ENCODE measurements around the gene USP40. TPM values are rescaled to one million over a fixed set of nuclear protein-coding genes. Genes with fewer than 3 reads are reported as not detected.

Gene USP40
- total RNA-seq, 4 donors from 2014 or later, result 30.7 to 113 (median 41.3) TPM

DNA sequence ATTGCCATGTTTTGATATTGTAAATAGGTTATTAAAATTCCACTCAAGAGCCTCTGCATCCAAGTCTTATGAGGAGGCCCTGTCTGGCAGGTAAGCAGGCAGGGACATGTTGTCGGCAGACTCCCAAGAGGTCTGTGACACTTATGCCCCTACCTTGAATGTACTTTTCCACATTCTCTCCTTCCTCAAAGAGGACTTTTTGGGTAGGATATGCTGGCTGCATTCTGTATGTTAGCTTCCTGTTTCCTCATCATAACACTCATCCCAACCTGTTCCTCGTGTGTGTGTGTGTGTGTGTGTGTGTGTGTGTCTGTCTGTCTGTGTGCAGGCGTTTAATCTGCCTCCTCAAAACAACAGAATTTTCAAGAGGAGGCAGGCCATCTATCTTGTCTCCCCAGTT lies 75.3 kb downstream of the USP40 start:
- no peaks in the 10 kb centered on the region for H3K4me1 ChIP-seq
- no peak for DNase-seq
- intact Hi-C loops (cut with DNase I; ENCODE audit: low total_unique reads) (no loop called here), in situ Hi-C loops (cut with MboI; ENCODE audit: low pct_ligation_motif_present in 1 of 4, low pct_unique_long_range_greater_than_20kb in 1 of 4, low sequenced_read_pairs in 3 of 4) (no loop called here)
- peaks cover 0 to 23% (median 4%) of the 10 kb centered on the region in 4 donors for H3K36me3 ChIP-seq
- no peak overlapping the region for H3K4me3 ChIP-seq
- 80 to 84% methylated on average over 1 to 3 of the region's 3 CpGs for WGBS, 2 donors (ENCODE audit: low coverage in 1 of 2)
- H3K27ac ChIP-seq, result no peak overlapping the region
- no peaks in the 10 kb centered on the region for H3K27me3 ChIP-seq
- TF ChIP-seq, protein P1, sequence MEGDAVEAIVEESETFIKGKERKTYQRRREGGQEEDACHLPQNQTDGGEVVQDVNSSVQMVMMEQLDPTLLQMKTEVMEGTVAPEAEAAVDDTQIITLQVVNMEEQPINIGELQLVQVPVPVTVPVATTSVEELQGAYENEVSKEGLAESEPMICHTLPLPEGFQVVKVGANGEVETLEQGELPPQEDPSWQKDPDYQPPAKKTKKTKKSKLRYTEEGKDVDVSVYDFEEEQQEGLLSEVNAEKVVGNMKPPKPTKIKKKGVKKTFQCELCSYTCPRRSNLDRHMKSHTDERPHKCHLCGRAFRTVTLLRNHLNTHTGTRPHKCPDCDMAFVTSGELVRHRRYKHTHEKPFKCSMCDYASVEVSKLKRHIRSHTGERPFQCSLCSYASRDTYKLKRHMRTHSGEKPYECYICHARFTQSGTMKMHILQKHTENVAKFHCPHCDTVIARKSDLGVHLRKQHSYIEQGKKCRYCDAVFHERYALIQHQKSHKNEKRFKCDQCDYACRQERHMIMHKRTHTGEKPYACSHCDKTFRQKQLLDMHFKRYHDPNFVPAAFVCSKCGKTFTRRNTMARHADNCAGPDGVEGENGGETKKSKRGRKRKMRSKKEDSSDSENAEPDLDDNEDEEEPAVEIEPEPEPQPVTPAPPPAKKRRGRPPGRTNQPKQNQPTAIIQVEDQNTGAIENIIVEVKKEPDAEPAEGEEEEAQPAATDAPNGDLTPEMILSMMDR (IDR thresholded peaks at IDR 0.05), result no peak
- TF ChIP-seq POLR2AphosphoS5 (IDR thresholded peaks at IDR 0.05) (no peak), EP300 (IDR thresholded peaks at IDR 0.05; ENCODE audit: low read depth) (no peak), POLR2A (IDR thresholded peaks at IDR 0.05) (no peak)
- H3K9me3 ChIP-seq, result no peaks in the 10 kb centered on the region

DNA sequence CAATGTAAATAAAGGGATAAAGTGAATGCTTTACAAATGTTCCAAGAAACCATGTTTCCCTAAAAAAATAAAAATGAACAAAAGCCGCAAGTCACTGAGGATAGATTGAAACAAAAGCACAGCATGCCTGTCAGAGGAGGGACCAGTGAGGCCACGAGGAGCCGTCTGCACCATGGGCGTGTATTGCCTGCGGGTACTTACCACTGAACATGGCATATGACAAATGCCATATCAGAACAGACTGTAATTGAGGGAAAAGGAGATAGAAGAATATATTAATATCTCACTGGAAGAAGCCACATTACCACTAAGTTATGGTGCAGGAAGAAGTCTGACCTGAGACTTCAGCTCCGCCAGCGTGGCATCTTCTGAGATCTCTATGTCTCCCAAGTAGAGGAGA lies 75.8 kb downstream of the USP40 start:
- no peaks in the 10 kb centered on the region for H3K9me3 ChIP-seq
- in situ Hi-C loops (cut with MboI; ENCODE audit: low pct_ligation_motif_present in 1 of 4, low pct_unique_long_range_greater_than_20kb in 1 of 4, low sequenced_read_pairs in 3 of 4), result no loop called here
- no peaks in the 10 kb centered on the region for H3K4me1 ChIP-seq
- H3K27me3 ChIP-seq, result no peaks in the 10 kb centered on the region
- H3K27ac ChIP-seq, result no peak overlapping the region
- intact Hi-C loops (cut with DNase I; ENCODE audit: low total_unique reads), result no loop called here
- DNase-seq, result no peak
- TF ChIP-seq POLR2A (IDR thresholded peaks at IDR 0.05) (no peak), POLR2AphosphoS5 (IDR thresholded peaks at IDR 0.05) (no peak), EP300 (IDR thresholded peaks at IDR 0.05; ENCODE audit: low read depth) (no peak)
- TF ChIP-seq, protein P1 (IDR thresholded peaks at IDR 0.05), result no peak
- 91 to 93% methylated on average over 6 to 7 of the region's 7 CpGs for WGBS, 2 donors (ENCODE audit: low coverage in 1 of 2)
- no peak overlapping the region for H3K4me3 ChIP-seq
- H3K36me3 ChIP-seq, result peaks cover 0 to 25% (median 4%) of the 10 kb centered on the region in 4 donors

DNA sequence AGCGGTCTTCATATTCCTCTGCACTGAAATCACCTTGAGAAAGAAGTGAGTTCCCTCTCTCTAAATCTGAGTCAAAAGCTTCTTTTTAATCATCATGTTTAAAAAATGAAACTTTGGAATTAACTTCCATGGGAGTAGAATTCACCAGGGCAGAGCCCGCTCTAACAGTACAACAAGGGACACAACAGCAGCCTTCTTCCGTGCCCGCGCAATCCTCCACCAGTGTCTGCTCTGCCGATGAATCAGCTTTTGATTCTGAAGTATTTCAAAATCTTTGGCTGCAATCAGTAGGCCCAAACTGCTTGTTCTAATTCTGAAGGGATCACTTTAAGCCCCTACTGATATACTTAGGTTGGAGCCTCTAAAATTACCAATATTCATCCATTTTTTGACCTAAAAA lies 76.9 kb downstream of the USP40 start:
- in situ Hi-C loops (cut with MboI; ENCODE audit: low pct_ligation_motif_present in 1 of 4, low pct_unique_long_range_greater_than_20kb in 1 of 4, low sequenced_read_pairs in 3 of 4), result no loop called here
- Histone ChIP-seq H3K36me3 (peaks cover 0 to 36% (median 9%) of the 10 kb centered on the region in 4 donors), H3K4me3 (no peak overlapping the region), H3K9me3 (no peaks in the 10 kb centered on the region), H3K27ac (no peak overlapping the region), H3K27me3 (no peaks in the 10 kb centered on the region), H3K4me1 (no peaks in the 10 kb centered on the region)
- TF ChIP-seq EP300 (IDR thresholded peaks at IDR 0.05; ENCODE audit: low read depth) (no peak), POLR2A (IDR thresholded peaks at IDR 0.05) (no peak), POLR2AphosphoS5 (IDR thresholded peaks at IDR 0.05) (no peak)
- TF ChIP-seq, protein P1 (IDR thresholded peaks at IDR 0.05), result no peak
- intact Hi-C loops (cut with DNase I; ENCODE audit: low total_unique reads), result no loop called here
- no peak for DNase-seq
- 90 to 100% methylated on average over 3 to 6 of the region's 6 CpGs for WGBS, 2 donors (ENCODE audit: low coverage in 1 of 2)

DNA sequence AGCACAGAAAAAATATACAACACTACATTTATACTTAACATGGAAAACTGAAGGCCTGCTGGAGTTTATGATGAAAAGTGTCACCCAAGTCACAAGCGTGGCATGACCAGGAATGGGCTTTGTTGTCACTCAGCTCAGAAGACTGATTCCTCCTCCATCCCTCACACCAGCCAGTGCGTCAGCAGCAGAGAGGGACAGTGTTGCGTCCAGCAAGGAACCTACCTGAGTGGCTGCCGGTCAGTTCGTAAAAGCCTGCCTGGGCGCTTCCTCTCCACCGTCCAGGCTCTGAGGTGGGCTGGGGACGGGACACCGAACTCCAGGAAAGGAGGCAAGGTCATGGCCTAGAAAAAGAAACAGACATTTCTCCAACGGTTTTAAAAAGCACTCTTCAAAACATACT lies 77.4 kb downstream of the USP40 start:
- H3K36me3 ChIP-seq, result peaks cover 0 to 40% (median 11%) of the 10 kb centered on the region in 4 donors
- in situ Hi-C loops (cut with MboI; ENCODE audit: low pct_ligation_motif_present in 1 of 4, low pct_unique_long_range_greater_than_20kb in 1 of 4, low sequenced_read_pairs in 3 of 4), result no loop called here
- H3K9me3 ChIP-seq, result no peaks in the 10 kb centered on the region
- H3K4me3 ChIP-seq, result no peak overlapping the region
- no peak for DNase-seq
- H3K4me1 ChIP-seq, result no peaks in the 10 kb centered on the region
- intact Hi-C loops (cut with DNase I; ENCODE audit: low total_unique reads), result no loop called here
- no peaks in the 10 kb centered on the region for H3K27me3 ChIP-seq
- TF ChIP-seq POLR2AphosphoS5 (IDR thresholded peaks at IDR 0.05) (no peak), EP300 (IDR thresholded peaks at IDR 0.05; ENCODE audit: low read depth) (no peak), POLR2A (IDR thresholded peaks at IDR 0.05) (no peak)
- TF ChIP-seq, protein P1 (IDR thresholded peaks at IDR 0.05), result no peak
- WGBS, 2 donors (ENCODE audit: low coverage in 1 of 2), result 84% methylated on average over 10 of the region's 10 CpGs; no CpG with 5 or more reads in 1 of the 2 donors
- H3K27ac ChIP-seq, result no peak overlapping the region
